CD1c-positive myeloid dendritic cell (primary cell): ENCODE measurements around the gene CPNE6.

ENCODE experiments used
- DNase-seq: peaks from one replicate; pipeline ENCODE4 v3.0.0-alpha.2; 2016; ENCODE audit errors: extremely low spot score

The CPNE6 gene

GRCh38 chr14:24069411-24069735, 2.0 kb upstream of the CPNE6 start:
- no peak for DNase-seq

- no peak for DNase-seq
Measured at GRCh38 chr14:24070285-24071143, 848 bp upstream of the CPNE6 start.

GRCh38 chr14:24071836-24072430, 571 bp downstream of the CPNE6 start:
- no peak for DNase-seq

GRCh38 chr14:24072436-24072835, 1.1 kb downstream of the CPNE6 start:
- no peak for DNase-seq

- no peak for DNase-seq
Measured at GRCh38 chr14:24072881-24073877, 1.8 kb downstream of the CPNE6 start.

- DNase-seq, result peak; percentile 13
Measured at GRCh38 chr14:24074625-24075484, 3.5 kb downstream of the CPNE6 start.

GRCh38 chr14:24075485-24076301, 4.3 kb downstream of the CPNE6 start:
- DNase-seq, result no peak

- no peak for DNase-seq
Measured at GRCh38 chr14:24076302-24076601, 4.9 kb downstream of the CPNE6 start.

- no peak for DNase-seq
Measured at GRCh38 chr14:24077086-24077485, 5.7 kb downstream of the CPNE6 start.

GRCh38 chr14:24078146-24078545, 6.8 kb downstream of the CPNE6 start:
- no peak for DNase-seq

GRCh38 chr14:24079491-24080141, 8.3 kb downstream of the CPNE6 start:
- no peak for DNase-seq

GRCh38 chr14:24080142-24080530, 8.8 kb downstream of the CPNE6 start:
- no peak for DNase-seq

GRCh38 chr14:24080888-24081738, 9.8 kb downstream of the CPNE6 start:
- peak; percentile 41 for DNase-seq

- DNase-seq, result no peak
Measured at GRCh38 chr14:24081739-24082211, 10.4 kb downstream of the CPNE6 start.

- no peak for DNase-seq
Measured at GRCh38 chr14:24082411-24083080, 11.2 kb downstream of the CPNE6 start.

GRCh38 chr14:24083462-24083861, 12.1 kb downstream of the CPNE6 start:
- no peak for DNase-seq

GRCh38 chr14:24084440-24084839, 13.1 kb downstream of the CPNE6 start:
- DNase-seq, result no peak

GRCh38 chr14:24085215-24085614, 13.9 kb downstream of the CPNE6 start:
- no peak for DNase-seq
